Measurements from ENCODE around the gene SH3D21. TPM values are rescaled to one million over a fixed set of nuclear protein-coding genes. Genes with fewer than 3 reads are reported as not detected.

SH3D21 gene
- total RNA-seq, 1 experiment from 2014 or later: 18.3 TPM

DNA sequence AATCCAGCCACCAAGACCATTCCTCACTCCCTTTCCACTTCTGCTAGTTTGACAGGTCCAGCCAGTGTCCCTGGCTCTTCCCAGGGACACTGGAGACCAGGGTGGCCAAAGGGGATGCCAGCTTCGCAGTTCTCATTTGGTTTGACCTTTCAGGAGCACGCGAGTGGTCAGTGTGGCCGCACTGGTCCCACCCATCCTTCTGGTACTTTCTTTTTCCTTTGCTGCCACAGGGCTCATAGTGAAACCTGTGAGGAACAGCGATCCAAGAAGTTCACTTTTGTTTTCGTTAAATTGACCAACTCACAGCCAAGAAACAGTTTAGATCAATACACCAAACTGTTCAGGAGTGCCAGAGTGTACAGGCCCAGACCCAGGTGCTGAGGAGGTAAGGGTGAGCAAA is 31.7 kb downstream of the SH3D21 start:
- Histone ChIP-seq H3K4ac (ENCODE audit: low read depth, low read length) (no peak overlapping the region), H3K23ac (ENCODE audit: insufficient read length, low read depth, low read length) (no peak overlapping the region), H3K79me1 (ENCODE audit: insufficient read depth, low read depth, low read length, poor library complexity, severe bottlenecking) (no peaks in the 10 kb centered on the region), H3K27me3 (ENCODE audit: insufficient read depth, low read length) (no peaks in the 10 kb centered on the region), H4K5ac (ENCODE audit: insufficient read length, low read depth, low read length) (no peak overlapping the region), H3K14ac (ENCODE audit: insufficient read depth, low read length) (no peak overlapping the region), H3K9me3 (ENCODE audit: control insufficient read depth, low read depth, low read length) (no peaks in the 10 kb centered on the region), H2BK5ac (ENCODE audit: insufficient read length, low read length) (no peak overlapping the region), H2BK15ac (ENCODE audit: low read depth, low read length) (no peak overlapping the region), H3K27ac (ENCODE audit: insufficient read length, low read depth, low read length) (no peak overlapping the region), H3K23me2 (ENCODE audit: insufficient read length, low read depth, low read length, poor library complexity, severe bottlenecking) (no peaks in the 10 kb centered on the region), H2AFZ (ENCODE audit: low read length) (no peak overlapping the region), H4K91ac (ENCODE audit: insufficient read length, low read depth, low read length) (no peak overlapping the region), H4K8ac (replicated peaks; ENCODE audit: insufficient read length, low read depth, low read length) (no peak overlapping the region), H2BK120ac (ENCODE audit: low read depth, low read length, poor library complexity, severe bottlenecking) (no peak overlapping the region), H3K4me1 (ENCODE audit: insufficient read depth, low read length) (no peaks in the 10 kb centered on the region), H3T11ph (ENCODE audit: low read length) (no peak overlapping the region), H2BK20ac (ENCODE audit: low read depth, low read length, poor library complexity, severe bottlenecking) (no peak overlapping the region), H2BK12ac (ENCODE audit: insufficient read length, low read depth, low read length) (no peak overlapping the region), H3K56ac (ENCODE audit: insufficient read length, low read depth, low read length) (no peak overlapping the region), H3K18ac (ENCODE audit: insufficient read length, low read depth, low read length) (no peak overlapping the region), H2AK5ac (ENCODE audit: insufficient read length, low read length) (no peak overlapping the region), H3K4me2 (ENCODE audit: insufficient read depth, insufficient read length, low read length) (no peak overlapping the region), H3K79me2 (ENCODE audit: insufficient read depth, low read length) (no peaks in the 10 kb centered on the region), H4K20me1 (ENCODE audit: control insufficient read depth, insufficient read depth, insufficient read length) (no peaks in the 10 kb centered on the region), H3K9ac (ENCODE audit: extremely low read depth, insufficient read length, low read length) (no peak overlapping the region)
- WGBS (ENCODE audit: extremely low coverage, insufficient read length, low lambda C conversion rate): no CpG with 5 or more reads among the region's 6 CpGs
- Mint-ChIP-seq H3K9me3 (no peaks in the 10 kb centered on the region), H3K36me3 (ENCODE audit: insufficient read depth in 1 of 3, low read depth in 3 of 3) (peaks cover 3 to 9% (median 8%) of the 10 kb centered on the region in 3 experiments; a peak in 3 of 7 replicates), H3K27me3 (ENCODE audit: low read depth) (peaks cover 1% of the 10 kb centered on the region), H3K4me3 (no peak overlapping the region), H3K4me1 (no peaks in the 10 kb centered on the region), H3K27ac (peak overlapping the region in 1 of 3 experiments; percentile 35; a peak in 3 of 7 replicates)
- DNase-seq: no peak
- TF ChIP-seq, protein P1, sequence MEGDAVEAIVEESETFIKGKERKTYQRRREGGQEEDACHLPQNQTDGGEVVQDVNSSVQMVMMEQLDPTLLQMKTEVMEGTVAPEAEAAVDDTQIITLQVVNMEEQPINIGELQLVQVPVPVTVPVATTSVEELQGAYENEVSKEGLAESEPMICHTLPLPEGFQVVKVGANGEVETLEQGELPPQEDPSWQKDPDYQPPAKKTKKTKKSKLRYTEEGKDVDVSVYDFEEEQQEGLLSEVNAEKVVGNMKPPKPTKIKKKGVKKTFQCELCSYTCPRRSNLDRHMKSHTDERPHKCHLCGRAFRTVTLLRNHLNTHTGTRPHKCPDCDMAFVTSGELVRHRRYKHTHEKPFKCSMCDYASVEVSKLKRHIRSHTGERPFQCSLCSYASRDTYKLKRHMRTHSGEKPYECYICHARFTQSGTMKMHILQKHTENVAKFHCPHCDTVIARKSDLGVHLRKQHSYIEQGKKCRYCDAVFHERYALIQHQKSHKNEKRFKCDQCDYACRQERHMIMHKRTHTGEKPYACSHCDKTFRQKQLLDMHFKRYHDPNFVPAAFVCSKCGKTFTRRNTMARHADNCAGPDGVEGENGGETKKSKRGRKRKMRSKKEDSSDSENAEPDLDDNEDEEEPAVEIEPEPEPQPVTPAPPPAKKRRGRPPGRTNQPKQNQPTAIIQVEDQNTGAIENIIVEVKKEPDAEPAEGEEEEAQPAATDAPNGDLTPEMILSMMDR (conservative IDR thresholded peaks at IDR 0.05): no peak

Measured in H9 (cell line).